DOHH2 (cell line): ENCODE data around the gene GNG12.
A peak's percentile ranks its signal among the peaks of the same experiment; 100 is the strongest.

Experiments
- EZH2phosphoT487 ChIP-seq: fragments of 200-600 bp; sonication (generic); IDR thresholded peaks from 2 replicates; pipeline ENCODE4 v1.6.1; 2017; ENCODE audit warnings: borderline replicate concordance, mild to moderate bottlenecking, antibody characterized with exemption, low read length, moderate library complexity, mixed read lengths
- TF ChIP-seq, protein P1 (sequence below): fragments of 200-600 bp; sonication (generic); IDR thresholded peaks from one replicate; pipeline ENCODE4 v1.5.1; 2014; ENCODE audit warnings: antibody characterized with exemption, mild to moderate bottlenecking, low read depth, low read length; ENCODE audit not compliant: poor library complexity, severe bottlenecking

- TF ChIP-seq, protein P1, sequence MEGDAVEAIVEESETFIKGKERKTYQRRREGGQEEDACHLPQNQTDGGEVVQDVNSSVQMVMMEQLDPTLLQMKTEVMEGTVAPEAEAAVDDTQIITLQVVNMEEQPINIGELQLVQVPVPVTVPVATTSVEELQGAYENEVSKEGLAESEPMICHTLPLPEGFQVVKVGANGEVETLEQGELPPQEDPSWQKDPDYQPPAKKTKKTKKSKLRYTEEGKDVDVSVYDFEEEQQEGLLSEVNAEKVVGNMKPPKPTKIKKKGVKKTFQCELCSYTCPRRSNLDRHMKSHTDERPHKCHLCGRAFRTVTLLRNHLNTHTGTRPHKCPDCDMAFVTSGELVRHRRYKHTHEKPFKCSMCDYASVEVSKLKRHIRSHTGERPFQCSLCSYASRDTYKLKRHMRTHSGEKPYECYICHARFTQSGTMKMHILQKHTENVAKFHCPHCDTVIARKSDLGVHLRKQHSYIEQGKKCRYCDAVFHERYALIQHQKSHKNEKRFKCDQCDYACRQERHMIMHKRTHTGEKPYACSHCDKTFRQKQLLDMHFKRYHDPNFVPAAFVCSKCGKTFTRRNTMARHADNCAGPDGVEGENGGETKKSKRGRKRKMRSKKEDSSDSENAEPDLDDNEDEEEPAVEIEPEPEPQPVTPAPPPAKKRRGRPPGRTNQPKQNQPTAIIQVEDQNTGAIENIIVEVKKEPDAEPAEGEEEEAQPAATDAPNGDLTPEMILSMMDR, result peak; percentile 65
- no peak for TF ChIP-seq EZH2phosphoT487
These were observed 16.9 kb upstream of the GNG12 start for GRCh38 chr1:67850151-67850551.
